Activated CD8-positive, alpha-beta T cell treated with anti-CD3 and anti-CD28 coated beads, Interleukin-2, amount 10 ng/mL, durations not matched to agents 7 days and 5 days (primary cell): Measurements from ENCODE around the gene COLQ. TPM values are rescaled to one million over a fixed set of nuclear protein-coding genes. Genes with fewer than 3 reads are reported as not detected.
"Not testable (repeated sequence)": the region's sequence is repeated elsewhere in the genome, so short reads cannot be mapped to it uniquely, and the experiment has no call there.

Source experiments
- ATAC-seq: fragments of 150-1000 bp; cut with Tn5 transposase; one replicate; pipeline ENCODE4 v1.10.0; 2021; ENCODE audit warnings: moderate library complexity
- CTCF ChIA-PET: fragments of 350-600 bp; sonication (Branson Sonifier 250); formaldehyde crosslinking; loops from one replicate; lab custom pipeline; 2021; ENCODE audit warnings: antibody characterized with exemption; lab: Charles Lee
- POLR2A ChIA-PET: fragments of 350-600 bp; sonication (Branson Sonifier 250); formaldehyde crosslinking; loops from one replicate; lab custom pipeline; 2021; ENCODE audit warnings: antibody characterized with exemption; lab: Charles Lee
- DNase-seq: peaks from one replicate; pipeline ENCODE4 v3.0.0-alpha.2; 2020
- H3K27ac Mint-ChIP-seq: one replicate; pipeline ENCODE4 v1.8.0; 2021; ENCODE audit warnings: mild to moderate bottlenecking, mixed read lengths
- H3K27me3 Mint-ChIP-seq: one replicate; pipeline ENCODE4 v1.8.0; 2021; ENCODE audit warnings: low read depth, mixed read lengths
- H3K36me3 Mint-ChIP-seq: one replicate; pipeline ENCODE4 v1.8.0; 2021; ENCODE audit warnings: low read depth, mixed read lengths
- H3K4me1 Mint-ChIP-seq: one replicate; pipeline ENCODE4 v1.8.0; 2021; ENCODE audit warnings: low read depth, mixed read lengths
- H3K4me3 Mint-ChIP-seq: one replicate; pipeline ENCODE4 v1.8.0; 2021; ENCODE audit warnings: mild to moderate bottlenecking, mixed read lengths
- H3K9me3 Mint-ChIP-seq: one replicate; pipeline ENCODE4 v1.8.0; 2022; ENCODE audit warnings: mixed read lengths; ENCODE audit not compliant: insufficient read depth
- total RNA-seq, 2 experiments: library from RNA; stranded (reverse); gene quantifications; one replicate each; pipeline ENCODE4 v1.2.3, GENCODE V29; 2021

COLQ gene
- total RNA-seq, 2 experiments from 2014 or later: 5.3 to 6.0 TPM

DNA sequence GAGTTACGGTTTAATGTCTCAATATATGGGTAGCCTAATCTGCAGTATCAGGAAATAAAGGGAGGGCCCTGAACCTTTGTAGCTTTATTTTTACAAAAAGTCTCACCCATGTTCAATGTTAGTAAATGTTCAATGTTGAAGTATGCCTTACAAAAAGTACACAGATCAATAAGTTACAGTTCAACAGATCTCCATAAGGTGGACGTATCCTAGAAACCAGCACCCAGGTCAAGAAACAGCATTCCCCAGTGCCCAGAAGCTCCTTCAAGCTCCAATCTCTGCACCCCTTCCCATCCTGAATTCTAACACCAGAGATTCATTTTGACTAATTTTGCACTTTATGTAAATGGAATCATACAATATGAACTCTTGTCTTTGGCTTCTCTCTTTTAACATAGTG is 31.3 kb downstream of the COLQ start:
- CTCF ChIA-PET: no interaction called here
- H3K4me1 Mint-ChIP-seq: peaks cover 11% of the 10 kb centered on the region
- no peaks in the 10 kb centered on the region for H3K27me3 Mint-ChIP-seq
- H3K4me3 Mint-ChIP-seq: no peak overlapping the region
- POLR2A ChIA-PET: no interaction called here
- no peaks in the 10 kb centered on the region for H3K9me3 Mint-ChIP-seq
- no peak for DNase-seq
- peaks cover 4% of the 10 kb centered on the region for H3K36me3 Mint-ChIP-seq
- ATAC-seq: no peak
- H3K27ac Mint-ChIP-seq: no peak overlapping the region

DNA sequence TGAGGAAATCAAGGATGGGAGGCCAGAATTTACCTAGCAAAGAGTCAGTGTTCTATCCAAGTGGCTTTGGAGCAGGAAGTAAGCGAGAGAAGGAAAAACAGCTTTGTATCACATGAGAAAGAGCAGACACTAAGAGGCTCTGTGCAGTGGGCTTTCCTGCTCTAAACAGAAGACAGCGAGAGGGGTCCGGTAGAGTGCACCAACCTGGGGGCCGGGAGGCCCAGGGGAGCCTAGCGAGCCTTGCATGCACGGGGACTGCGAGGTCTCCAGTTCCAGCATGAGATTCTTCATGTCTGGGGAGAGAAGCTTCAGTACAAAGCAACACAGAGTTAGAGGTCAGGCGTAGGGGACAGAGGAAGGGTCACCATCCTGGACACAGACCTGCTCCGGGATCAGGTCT is 33.5 kb downstream of the COLQ start:
- ChIA-PET CTCF (no interaction called here), POLR2A (no interaction called here)
- Mint-ChIP-seq H3K36me3 (peaks cover 4% of the 10 kb centered on the region), H3K4me3 (no peak overlapping the region), H3K27ac (no peak overlapping the region), H3K4me1 (peaks cover 6% of the 10 kb centered on the region), H3K27me3 (peaks cover 11% of the 10 kb centered on the region), H3K9me3 (no peaks in the 10 kb centered on the region)
- DNase-seq (no peak), ATAC-seq (no peak)

DNA sequence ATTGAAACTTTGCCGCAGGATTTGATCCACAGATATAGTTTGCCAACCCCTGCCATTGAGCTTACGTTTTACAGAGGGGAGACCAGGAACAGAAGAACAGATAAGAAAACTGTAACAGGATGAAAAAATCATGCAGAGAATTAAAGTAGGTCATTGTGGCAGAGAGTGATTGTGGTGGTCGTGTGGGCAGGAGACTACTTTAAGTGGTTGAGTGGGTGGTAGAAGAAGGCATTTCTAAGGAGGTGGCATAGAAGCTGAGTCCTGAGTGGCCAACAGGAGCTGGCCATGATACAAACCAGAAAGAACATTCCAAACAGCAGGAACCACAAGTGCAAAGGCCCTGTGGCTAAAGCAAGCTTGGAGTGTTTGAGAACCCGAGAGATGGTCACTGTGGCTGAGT is 34.5 kb downstream of the COLQ start:
- H3K36me3 Mint-ChIP-seq: peaks cover 4% of the 10 kb centered on the region

DNA sequence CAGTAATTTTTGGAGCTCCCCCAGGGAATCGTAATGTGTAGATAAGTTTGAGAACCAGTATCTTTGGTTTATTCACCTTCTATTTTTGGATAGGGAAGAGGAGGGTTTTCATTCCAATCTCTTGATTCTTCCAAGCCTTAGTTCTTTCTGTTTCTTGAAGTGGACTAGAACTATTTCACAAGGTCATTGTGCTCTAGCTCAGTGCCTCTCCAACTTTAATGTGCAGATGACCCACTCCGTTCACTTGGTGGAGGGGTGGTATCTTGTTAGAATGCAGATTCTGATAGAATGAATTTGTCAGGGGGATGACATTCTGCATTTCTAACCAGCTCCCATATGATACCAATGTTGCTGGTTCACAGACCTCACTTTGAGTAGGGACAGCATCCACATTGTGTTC is 35.5 kb downstream of the COLQ start:
- peaks cover 6% of the 10 kb centered on the region for H3K4me1 Mint-ChIP-seq
- H3K9me3 Mint-ChIP-seq: no peaks in the 10 kb centered on the region
- no peak overlapping the region for H3K27ac Mint-ChIP-seq
- peaks cover 5% of the 10 kb centered on the region for H3K36me3 Mint-ChIP-seq
- no peak for ATAC-seq
- H3K27me3 Mint-ChIP-seq: peaks cover 20% of the 10 kb centered on the region
- no peak overlapping the region for H3K4me3 Mint-ChIP-seq
- no peak for DNase-seq
- POLR2A ChIA-PET: no interaction called here
- CTCF ChIA-PET: no interaction called here

More for the DNA sequence above, 34.5 kb downstream of the COLQ start:
- Mint-ChIP-seq H3K27me3 (peaks cover 15% of the 10 kb centered on the region), H3K4me1 (peaks cover 6% of the 10 kb centered on the region), H3K4me3 (no peak overlapping the region), H3K27ac (no peak overlapping the region), H3K9me3 (no peaks in the 10 kb centered on the region)
- DNase-seq (no peak), ATAC-seq (no peak)
- ChIA-PET POLR2A (interaction anchor here (0.6 kb wide), 1 partner anchor 328 kb away, joined by 3 read pairs; no protein-coding TSS in a partner anchor), CTCF (no interaction called here)

DNA sequence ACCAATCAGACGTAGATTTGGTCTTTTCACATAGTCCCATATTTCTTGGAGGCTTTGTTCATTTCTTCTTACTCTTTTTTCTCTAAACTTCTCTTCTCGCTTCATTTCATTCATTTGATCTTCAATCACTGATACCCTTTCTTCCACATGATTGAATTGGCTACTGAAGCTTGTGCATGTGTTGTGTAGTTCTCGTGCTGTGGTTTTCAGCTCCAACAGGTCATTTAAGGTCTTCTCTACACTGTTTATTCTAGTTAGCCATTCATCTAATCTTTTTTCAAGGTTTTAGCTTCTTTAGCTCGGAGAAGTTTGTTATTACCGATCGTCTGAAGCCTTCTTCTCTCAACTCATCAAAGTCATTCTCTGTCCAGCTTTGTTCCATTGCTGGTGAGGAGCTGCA is 37.0 kb downstream of the COLQ start:
- DNase-seq, H3K36me3 Mint-ChIP-seq, ATAC-seq, H3K4me3 Mint-ChIP-seq, H3K4me1 Mint-ChIP-seq, H3K9me3 Mint-ChIP-seq, H3K27ac Mint-ChIP-seq, POLR2A ChIA-PET, CTCF ChIA-PET: not testable (repeated sequence)
- peaks cover 20% of the 10 kb centered on the region for H3K27me3 Mint-ChIP-seq

DNA sequence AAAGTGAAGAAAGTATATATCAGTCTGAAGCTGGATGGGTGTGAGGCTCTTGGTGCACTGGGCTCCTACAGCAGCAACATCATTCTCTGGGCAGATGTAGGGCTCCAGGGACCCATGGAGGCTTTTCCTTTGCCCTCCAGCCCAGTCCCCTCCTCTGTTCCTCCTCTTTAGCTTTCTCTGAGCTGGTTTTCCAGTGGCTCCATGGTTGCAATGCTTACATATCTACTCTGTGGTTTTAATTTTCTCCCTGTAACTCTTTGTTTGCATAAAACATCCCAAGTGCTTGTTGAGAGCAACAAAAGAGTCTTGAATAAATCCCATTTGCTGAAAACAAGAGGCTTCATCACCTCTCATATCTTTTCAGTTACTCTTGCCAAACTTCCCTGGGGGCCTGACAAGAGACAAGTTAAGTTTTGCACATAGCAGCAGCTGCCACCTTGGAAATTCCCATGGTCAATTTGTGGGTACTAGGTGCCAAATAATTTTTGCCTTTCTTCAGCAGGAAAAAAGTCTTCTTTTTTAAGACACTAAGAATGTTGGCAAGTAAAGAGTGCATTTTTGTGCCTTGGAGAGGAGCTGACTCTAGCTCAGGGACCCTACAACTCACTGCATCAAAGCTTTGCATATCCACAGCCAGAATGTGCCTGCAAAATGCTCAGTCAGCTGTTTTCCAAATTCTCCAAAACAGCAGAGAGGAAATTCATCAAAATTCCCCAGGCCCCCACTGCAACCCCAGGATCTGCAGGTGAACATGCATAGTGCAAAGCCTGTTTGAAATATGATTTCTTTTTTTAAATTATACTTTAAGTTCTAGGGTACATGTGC is 41.9 kb downstream of the COLQ start:
- no peak overlapping the region for H3K4me3 Mint-ChIP-seq
- no peak overlapping the region for H3K27ac Mint-ChIP-seq
- no peaks in the 10 kb centered on the region for H3K9me3 Mint-ChIP-seq
- H3K36me3 Mint-ChIP-seq: peaks cover 2% of the 10 kb centered on the region
- no peaks in the 10 kb centered on the region for H3K4me1 Mint-ChIP-seq
- CTCF ChIA-PET: no interaction called here
- ATAC-seq (no peak), DNase-seq (no peak)
- H3K27me3 Mint-ChIP-seq: peaks cover 18% of the 10 kb centered on the region
- POLR2A ChIA-PET: interaction anchor here (0.7 kb wide), 1 partner anchor 1503 kb away, joined by 3 read pairs; no protein-coding TSS in a partner anchor

DNA sequence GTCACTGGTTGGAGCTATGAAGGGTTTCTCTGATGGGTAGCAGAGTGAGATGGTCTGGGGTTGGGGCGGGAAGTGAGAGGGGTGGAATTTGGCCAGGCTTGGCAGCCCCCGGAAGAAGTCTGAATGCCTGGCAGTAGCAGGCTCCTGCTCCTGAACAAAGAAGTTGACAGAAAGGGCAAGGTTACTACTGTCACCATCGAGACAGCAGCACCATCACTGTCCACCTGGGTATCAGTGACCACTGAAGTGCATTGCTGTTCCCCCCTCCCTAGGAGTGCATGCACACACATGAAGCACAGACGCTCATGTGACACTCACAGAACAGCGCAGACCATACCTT is 42.9 kb downstream of the COLQ start:
- CTCF ChIA-PET: no interaction called here
- H3K27me3 Mint-ChIP-seq: peaks cover 13% of the 10 kb centered on the region
- no peak overlapping the region for H3K27ac Mint-ChIP-seq

DNA sequence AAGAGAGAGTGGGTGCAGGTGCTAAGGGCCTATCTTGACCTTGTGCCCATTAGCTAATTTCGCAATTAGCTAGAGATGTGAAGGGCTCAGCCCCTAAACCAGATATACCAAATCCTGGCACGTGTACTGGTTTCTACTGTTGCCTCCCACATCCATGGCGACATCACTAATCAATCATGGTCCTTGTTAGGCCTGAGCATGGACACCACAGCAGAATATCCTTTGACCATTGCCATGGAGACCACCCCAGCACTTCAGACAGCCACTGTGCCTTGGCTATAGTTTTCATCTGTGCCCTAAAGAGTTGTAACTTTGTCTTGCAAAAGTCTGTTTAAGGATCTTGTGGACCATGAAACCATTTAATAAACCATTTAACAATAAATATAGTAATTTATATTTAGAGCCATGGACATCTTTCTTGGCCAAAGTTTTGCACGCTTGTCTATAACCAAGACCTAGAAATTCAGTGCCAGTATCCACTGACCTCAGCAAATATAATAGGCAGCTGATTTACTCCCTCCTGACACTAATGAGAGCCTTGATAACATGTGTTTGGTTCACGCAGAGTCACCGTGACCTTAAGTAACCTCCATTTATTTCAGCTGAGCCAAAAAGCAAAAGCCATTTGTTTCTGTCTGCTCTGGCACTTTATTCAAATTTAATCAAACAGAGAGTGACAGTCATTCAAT is 43.4 kb downstream of the COLQ start:
- no peaks in the 10 kb centered on the region for H3K9me3 Mint-ChIP-seq
- ChIA-PET POLR2A (no interaction called here), CTCF (interaction anchor here (0.8 kb wide), 1 partner anchor 79 kb away, joined by 3 read pairs; no protein-coding TSS in a partner anchor)
- H3K36me3 Mint-ChIP-seq: peaks cover 2% of the 10 kb centered on the region
- no peaks in the 10 kb centered on the region for H3K4me1 Mint-ChIP-seq
- DNase-seq (no peak), ATAC-seq (no peak)
- H3K27ac Mint-ChIP-seq: peak overlapping the region; percentile 0
- H3K27me3 Mint-ChIP-seq: peaks cover 8% of the 10 kb centered on the region
- no peak overlapping the region for H3K4me3 Mint-ChIP-seq

More for the DNA sequence above, 42.9 kb downstream of the COLQ start:
- H3K9me3 Mint-ChIP-seq: no peaks in the 10 kb centered on the region
- no peak for DNase-seq
- peaks cover 2% of the 10 kb centered on the region for H3K36me3 Mint-ChIP-seq
- ATAC-seq: no peak
- no peak overlapping the region for H3K4me3 Mint-ChIP-seq
- POLR2A ChIA-PET: interaction anchor here (0.7 kb wide), 1 partner anchor 1504 kb away, joined by 3 read pairs; no protein-coding TSS in a partner anchor
- no peaks in the 10 kb centered on the region for H3K4me1 Mint-ChIP-seq

DNA sequence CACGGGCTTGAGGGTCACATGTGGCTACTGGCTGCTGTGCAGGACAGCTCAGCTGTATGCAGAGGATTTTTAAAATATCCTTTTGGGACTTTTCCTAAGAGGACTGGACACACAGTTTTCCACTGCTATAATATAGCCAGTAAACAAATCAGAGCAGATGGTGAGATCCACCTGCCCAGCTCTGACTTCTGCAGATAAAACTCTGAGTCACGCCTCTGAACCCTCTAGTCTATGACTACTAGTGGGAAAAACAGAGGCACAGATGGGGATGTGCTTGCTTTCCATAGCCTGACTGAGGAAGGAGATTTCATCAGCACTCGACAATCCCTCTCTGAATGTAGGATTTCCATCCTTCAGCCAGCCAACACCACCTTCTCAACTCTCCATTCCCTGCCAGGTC is 45.1 kb downstream of the COLQ start:
- DNase-seq: no peak
- Mint-ChIP-seq H3K36me3 (peaks cover 2% of the 10 kb centered on the region), H3K27ac (no peak overlapping the region), H3K4me1 (no peaks in the 10 kb centered on the region), H3K4me3 (no peak overlapping the region), H3K27me3 (peaks cover under 1% of the 10 kb centered on the region), H3K9me3 (no peaks in the 10 kb centered on the region)
- CTCF ChIA-PET: no interaction called here
- POLR2A ChIA-PET: no interaction called here
- ATAC-seq: no peak

DNA sequence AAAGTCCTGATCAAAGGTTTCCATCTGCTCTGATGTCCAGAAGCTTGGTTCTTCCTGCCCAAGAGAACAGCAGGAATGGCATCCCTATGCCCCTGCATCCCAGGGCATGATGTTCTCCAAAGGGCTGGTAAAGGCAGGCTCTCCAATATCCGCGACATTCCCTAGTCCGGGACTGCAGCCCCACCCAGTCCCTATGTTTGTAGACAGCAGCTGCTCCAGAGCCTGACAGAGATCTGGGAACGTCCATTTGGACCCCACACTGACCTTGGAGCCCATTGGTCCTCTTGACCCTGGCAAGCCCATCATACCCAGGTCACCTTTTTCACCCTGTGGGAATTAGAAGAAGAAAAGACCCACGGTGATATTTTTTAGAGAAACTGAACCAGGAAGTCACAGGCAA is 46.3 kb downstream of the COLQ start:
- ChIA-PET POLR2A (no interaction called here), CTCF (no interaction called here)
- ATAC-seq (no peak), DNase-seq (no peak)
- no peaks in the 10 kb centered on the region for H3K36me3 Mint-ChIP-seq
- no peak overlapping the region for H3K4me3 Mint-ChIP-seq
- H3K4me1 Mint-ChIP-seq: no peaks in the 10 kb centered on the region
- H3K27ac Mint-ChIP-seq: no peak overlapping the region
- peaks cover 3% of the 10 kb centered on the region for H3K27me3 Mint-ChIP-seq
- no peaks in the 10 kb centered on the region for H3K9me3 Mint-ChIP-seq

DNA sequence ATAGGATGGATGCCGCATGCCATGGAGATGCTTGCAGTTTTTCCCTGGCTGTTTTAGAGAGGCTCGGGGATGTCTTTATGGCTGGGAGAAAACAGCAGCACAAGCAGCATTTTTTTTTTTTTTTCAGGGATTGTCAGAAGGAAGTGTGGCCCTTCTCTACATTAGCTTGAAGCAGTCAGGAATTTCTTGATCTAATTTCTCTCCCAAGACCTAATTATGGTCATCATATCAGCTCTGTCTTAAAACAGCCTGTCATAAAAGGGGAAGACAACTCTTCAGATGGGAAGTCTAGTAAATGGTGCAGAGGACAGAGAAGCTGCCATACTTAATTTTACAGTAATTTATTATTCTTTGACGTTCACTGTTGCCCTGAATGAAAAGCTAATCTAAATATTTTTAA is 49.6 kb downstream of the COLQ start:
- peaks cover 3% of the 10 kb centered on the region for H3K4me1 Mint-ChIP-seq
- DNase-seq: no peak
- no peak for ATAC-seq
- H3K27me3 Mint-ChIP-seq: peaks cover 3% of the 10 kb centered on the region
- H3K4me3 Mint-ChIP-seq: no peak overlapping the region
- no peak overlapping the region for H3K27ac Mint-ChIP-seq
- H3K9me3 Mint-ChIP-seq: no peaks in the 10 kb centered on the region
- ChIA-PET POLR2A (no interaction called here), CTCF (interaction anchor here (1.1 kb wide), 1 partner anchor 9 kb away, joined by 3 read pairs; no protein-coding TSS in a partner anchor)
- H3K36me3 Mint-ChIP-seq: no peaks in the 10 kb centered on the region

DNA sequence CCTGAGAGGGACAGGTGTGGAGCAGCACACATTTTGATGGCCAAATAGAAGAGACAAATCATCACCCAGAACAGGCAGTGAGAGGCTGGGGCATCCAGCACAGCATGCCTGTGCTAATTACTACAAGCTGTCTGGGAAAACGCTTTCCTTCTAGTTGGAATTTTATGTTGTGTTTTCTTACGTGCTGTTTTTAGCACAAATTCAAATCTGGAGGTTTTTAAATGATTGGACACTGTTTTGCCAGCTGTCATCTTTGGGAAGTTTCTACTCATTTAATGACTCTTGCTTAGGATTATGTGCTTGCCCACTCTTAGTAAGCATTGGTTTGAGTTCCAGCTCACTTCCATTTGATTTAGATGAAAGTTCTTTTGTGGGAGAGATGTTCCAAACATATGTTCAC is 50.7 kb downstream of the COLQ start:
- no peaks in the 10 kb centered on the region for H3K9me3 Mint-ChIP-seq
- H3K4me3 Mint-ChIP-seq: no peak overlapping the region
- DNase-seq (no peak), ATAC-seq (no peak)
- peaks cover 3% of the 10 kb centered on the region for H3K4me1 Mint-ChIP-seq
- ChIA-PET CTCF (interaction anchor here (1.1 kb wide), 1 partner anchor 8 kb away, joined by 3 read pairs; no protein-coding TSS in a partner anchor), POLR2A (interaction anchor here (0.7 kb wide), 1 partner anchor 15 kb away, joined by 3 read pairs; no protein-coding TSS in a partner anchor)
- peaks cover 3% of the 10 kb centered on the region for H3K36me3 Mint-ChIP-seq
- no peak overlapping the region for H3K27ac Mint-ChIP-seq
- H3K27me3 Mint-ChIP-seq: peaks cover 3% of the 10 kb centered on the region
